PC-3 (cell line): ENCODE results near the gene NEK1.

Experiments used
- EZH2 ChIP-seq: fragments of 300-600 bp; sonication (generic); IDR thresholded peaks from one replicate; pipeline ENCODE4 v1.6.1; 2017; ENCODE audit warnings: antibody characterized with exemption, mild to moderate bottlenecking, low read length; ENCODE audit not compliant: unreplicated experiment
- TF ChIP-seq, protein P1 (sequence below): fragments of 300-600 bp; sonication (generic); conservative IDR thresholded peaks from 2 replicates; pipeline ENCODE4 v1.5.1; 2017; ENCODE audit warnings: antibody characterized with exemption, low read depth, mild to moderate bottlenecking, low read length

GRCh38 chr4:169617306-169617705 lies 4.9 kb upstream of the NEK1 start:
- TF ChIP-seq, protein P1, sequence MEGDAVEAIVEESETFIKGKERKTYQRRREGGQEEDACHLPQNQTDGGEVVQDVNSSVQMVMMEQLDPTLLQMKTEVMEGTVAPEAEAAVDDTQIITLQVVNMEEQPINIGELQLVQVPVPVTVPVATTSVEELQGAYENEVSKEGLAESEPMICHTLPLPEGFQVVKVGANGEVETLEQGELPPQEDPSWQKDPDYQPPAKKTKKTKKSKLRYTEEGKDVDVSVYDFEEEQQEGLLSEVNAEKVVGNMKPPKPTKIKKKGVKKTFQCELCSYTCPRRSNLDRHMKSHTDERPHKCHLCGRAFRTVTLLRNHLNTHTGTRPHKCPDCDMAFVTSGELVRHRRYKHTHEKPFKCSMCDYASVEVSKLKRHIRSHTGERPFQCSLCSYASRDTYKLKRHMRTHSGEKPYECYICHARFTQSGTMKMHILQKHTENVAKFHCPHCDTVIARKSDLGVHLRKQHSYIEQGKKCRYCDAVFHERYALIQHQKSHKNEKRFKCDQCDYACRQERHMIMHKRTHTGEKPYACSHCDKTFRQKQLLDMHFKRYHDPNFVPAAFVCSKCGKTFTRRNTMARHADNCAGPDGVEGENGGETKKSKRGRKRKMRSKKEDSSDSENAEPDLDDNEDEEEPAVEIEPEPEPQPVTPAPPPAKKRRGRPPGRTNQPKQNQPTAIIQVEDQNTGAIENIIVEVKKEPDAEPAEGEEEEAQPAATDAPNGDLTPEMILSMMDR = no peak
- no peak for TF ChIP-seq EZH2
